ENCODE results near the gene REM2.
"Not testable (repeated sequence)": the region's sequence is repeated elsewhere in the genome, so short reads cannot be mapped to it uniquely, and the experiment has no call there.

The REM2 gene

GRCh38 chr14:22848351-22849164 lies 34.5 kb upstream of the REM2 start:
- DNase-seq (ENCODE audit: low read depth), result no peak

- no peak for DNase-seq (ENCODE audit: low read depth)
These were observed 33.7 kb upstream of the REM2 start for GRCh38 chr14:22849212-22849819.

GRCh38 chr14:22850944-22851764 lies 31.9 kb upstream of the REM2 start:
- no peak for DNase-seq (ENCODE audit: low read depth)

- not testable (repeated sequence) for DNase-seq (ENCODE audit: low read depth)
These were observed 30.8 kb upstream of the REM2 start for GRCh38 chr14:22852178-22852577.

GRCh38 chr14:22852599-22852939 lies 30.5 kb upstream of the REM2 start:
- DNase-seq (ENCODE audit: low read depth), result no peak

- peak; percentile 87 for DNase-seq (ENCODE audit: low read depth)
These were observed 29.9 kb upstream of the REM2 start for GRCh38 chr14:22852940-22853767.

- not testable (repeated sequence) for DNase-seq (ENCODE audit: low read depth)
These were observed 28.7 kb upstream of the REM2 start for GRCh38 chr14:22854296-22854695.

- no peak for DNase-seq (ENCODE audit: low read depth)
These were observed 27.9 kb upstream of the REM2 start for GRCh38 chr14:22854963-22855724.

- DNase-seq (ENCODE audit: low read depth), result no peak
These were observed 26.6 kb upstream of the REM2 start for GRCh38 chr14:22856428-22856827.

GRCh38 chr14:22860377-22860776 lies 22.6 kb upstream of the REM2 start:
- not testable (repeated sequence) for DNase-seq (ENCODE audit: low read depth)

- DNase-seq (ENCODE audit: low read depth), result no peak
These were observed 21.4 kb upstream of the REM2 start for GRCh38 chr14:22861651-22862050.

- no peak for DNase-seq (ENCODE audit: low read depth)
These were observed 18.0 kb upstream of the REM2 start for GRCh38 chr14:22864979-22865378.

- no peak for DNase-seq (ENCODE audit: low read depth)
These were observed 17.3 kb upstream of the REM2 start for GRCh38 chr14:22865424-22866405.

- no peak for DNase-seq (ENCODE audit: low read depth)
These were observed 16.1 kb upstream of the REM2 start for GRCh38 chr14:22866874-22867273.

- no peak for DNase-seq (ENCODE audit: low read depth)
These were observed 12.2 kb upstream of the REM2 start for GRCh38 chr14:22870811-22871223.

- peak; percentile 67 for DNase-seq (ENCODE audit: low read depth)
These were observed 11.6 kb upstream of the REM2 start, which contains the start of gene LRP10 for GRCh38 chr14:22871224-22872032. Gene LRP10 (plus strand): TSS chr14:22871740. CDS start chr14:22872304, 564 bp downstream.

GRCh38 chr14:22872033-22872832 lies 10.8 kb upstream of the REM2 start:
- DNase-seq (ENCODE audit: low read depth), result peak; percentile 62
